HG03135 (cell line): ENCODE results near the gene ZNF630.
"Not testable (repeated sequence)": the region's sequence is repeated elsewhere in the genome, so short reads cannot be mapped to it uniquely, and the experiment has no call there.

Experiments used
- ATAC-seq: cut with Tn5 transposase; IDR thresholded peaks from one replicate; pipeline ENCODE4 v1.9.1; 2021; ENCODE audit warnings: mild to moderate bottlenecking, moderate library complexity; ENCODE audit not compliant: unreplicated experiment

ZNF630 gene

DNA sequence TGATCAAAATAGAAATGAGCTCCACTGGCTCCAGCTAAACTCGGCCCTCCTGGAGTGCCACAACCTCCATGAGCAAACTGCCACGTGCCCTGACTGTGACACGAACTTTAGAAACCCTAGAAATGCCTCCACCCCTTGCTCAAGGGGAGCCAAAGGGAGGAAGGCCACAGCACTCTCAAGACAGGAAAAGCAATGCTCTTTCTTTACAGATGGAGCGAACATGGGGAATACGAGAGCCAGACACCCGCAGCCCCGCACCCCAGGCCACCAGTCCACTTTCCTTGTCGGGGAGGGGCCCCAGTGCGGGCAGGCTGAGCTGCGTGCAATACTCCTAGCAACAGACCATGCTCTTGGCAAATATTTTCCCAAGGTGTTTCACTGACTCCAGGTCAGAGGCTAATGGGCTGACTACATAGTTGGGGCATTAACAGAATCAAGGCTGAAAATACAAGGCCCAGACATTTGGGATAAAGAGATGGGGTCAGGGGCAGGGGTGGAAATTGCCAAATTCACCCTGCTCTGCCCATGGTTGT lies 40.7 kb downstream of the ZNF630 start:
- ATAC-seq, result not testable (repeated sequence)

DNA sequence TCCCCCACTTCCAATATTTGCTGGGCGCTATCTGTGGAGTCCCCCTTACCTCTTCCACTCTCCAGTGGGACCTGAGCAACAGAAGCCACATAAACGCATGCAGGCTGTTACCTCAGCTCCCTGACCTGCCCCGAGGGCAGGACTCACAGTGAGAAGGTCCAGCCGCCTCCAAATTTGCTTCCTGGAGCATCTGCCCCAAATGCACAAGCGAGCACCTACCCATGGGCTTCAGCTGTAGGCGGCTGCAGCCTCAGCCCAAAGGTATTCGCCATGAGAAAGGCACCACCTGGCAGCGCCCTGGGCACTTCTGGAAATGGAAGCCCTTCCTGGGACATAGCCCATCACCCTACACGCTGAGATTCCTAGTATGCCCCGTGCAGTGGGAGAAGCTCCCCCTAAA lies 41.2 kb downstream of the ZNF630 start:
- no peak for ATAC-seq

DNA sequence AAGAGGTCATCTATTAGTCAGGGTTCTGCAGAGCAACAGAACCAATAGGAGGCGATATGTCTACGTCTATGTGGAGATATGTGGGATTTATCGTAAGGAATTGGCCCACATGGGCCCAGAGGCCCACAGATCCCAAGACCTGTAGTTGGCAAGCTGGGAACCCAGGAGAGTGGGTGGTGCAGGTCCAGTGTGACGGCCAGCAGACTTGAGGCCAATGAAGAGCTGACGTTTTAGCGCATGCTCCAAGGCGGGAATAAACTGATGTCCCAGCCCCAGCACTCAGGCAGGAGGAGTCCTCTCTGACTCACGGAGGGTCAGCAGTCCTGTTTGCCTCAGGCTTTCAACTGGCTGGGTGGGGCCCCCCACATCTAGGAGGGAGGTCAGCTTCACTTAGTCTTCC lies 43.3 kb downstream of the ZNF630 start:
- ATAC-seq, result no peak

DNA sequence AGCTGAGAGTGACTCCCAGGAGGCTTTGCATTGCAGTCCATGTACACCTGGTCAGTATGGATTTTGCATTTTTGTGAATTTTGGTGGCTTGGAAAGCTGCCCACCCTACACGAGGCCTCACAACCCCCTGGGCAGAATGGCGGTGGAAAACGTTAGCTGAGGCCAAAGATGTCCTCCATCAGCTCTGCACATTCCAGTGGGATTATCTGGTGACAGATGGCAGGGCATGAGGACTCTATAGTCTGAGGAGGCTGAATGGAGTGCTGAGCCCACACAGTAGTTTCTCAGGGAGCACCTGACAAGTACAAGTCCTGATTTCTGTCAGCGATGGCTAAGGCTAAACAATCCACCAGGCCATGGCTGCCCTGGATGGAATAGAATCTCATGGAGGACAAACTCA lies 43.9 kb downstream of the ZNF630 start:
- ATAC-seq, result not testable (repeated sequence)

DNA sequence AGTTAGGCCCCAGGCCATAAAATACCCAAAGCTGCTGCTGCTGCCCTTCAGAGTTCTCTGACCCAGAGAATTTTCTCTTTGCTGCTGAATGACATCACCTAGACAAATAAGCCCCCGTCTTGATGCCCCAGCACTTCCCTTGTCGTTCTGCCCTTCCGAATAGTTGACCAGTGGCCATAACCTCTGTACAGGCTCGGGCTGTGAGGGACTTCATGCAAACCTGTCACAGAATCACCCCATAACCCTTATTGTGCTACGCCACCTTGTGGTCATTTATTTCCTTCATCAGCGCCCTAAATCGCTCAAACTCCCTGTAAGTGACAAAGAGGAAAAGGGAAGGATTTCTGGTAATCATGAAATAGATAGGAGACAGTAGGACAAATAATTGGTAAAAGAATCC lies 45.9 kb downstream of the ZNF630 start:
- ATAC-seq, result no peak

DNA sequence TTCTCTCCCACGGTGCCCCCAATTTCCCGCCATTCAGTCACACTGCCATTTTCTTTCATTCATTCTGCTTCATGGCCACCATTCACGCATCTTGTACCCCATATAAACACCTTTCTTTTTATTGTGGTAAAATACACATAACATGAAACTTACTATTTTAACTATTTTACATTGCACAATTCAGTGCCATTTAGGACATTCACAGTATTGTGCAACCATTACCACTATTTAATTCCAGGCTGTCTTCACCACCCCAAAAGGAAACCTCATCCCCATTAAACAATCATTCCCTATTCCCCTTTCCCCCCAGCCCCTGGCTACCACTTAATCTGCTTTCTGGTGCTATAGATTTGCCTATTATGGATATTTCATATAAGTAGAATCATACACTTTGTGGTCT lies 48.7 kb downstream of the ZNF630 start:
- no peak for ATAC-seq

DNA sequence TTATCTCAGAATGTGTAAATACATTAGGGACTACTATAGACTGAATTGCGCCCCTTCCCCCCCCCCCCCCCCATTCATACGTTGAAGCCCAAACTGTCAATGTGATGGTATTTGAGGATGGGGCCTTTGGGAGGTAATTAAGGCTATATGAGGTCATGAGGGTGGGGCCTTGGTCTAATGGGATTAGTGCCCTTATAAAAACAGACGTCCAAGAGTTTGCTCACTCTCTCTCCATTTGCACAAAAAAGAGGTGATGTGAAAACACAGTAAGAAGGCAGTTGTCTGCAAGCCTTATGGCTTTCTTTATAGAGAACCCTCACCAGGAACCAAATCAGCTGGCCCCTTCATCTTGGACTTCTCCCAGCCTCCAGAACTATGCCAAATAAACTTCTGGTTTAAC lies 49.3 kb downstream of the ZNF630 start:
- no peak for ATAC-seq

DNA sequence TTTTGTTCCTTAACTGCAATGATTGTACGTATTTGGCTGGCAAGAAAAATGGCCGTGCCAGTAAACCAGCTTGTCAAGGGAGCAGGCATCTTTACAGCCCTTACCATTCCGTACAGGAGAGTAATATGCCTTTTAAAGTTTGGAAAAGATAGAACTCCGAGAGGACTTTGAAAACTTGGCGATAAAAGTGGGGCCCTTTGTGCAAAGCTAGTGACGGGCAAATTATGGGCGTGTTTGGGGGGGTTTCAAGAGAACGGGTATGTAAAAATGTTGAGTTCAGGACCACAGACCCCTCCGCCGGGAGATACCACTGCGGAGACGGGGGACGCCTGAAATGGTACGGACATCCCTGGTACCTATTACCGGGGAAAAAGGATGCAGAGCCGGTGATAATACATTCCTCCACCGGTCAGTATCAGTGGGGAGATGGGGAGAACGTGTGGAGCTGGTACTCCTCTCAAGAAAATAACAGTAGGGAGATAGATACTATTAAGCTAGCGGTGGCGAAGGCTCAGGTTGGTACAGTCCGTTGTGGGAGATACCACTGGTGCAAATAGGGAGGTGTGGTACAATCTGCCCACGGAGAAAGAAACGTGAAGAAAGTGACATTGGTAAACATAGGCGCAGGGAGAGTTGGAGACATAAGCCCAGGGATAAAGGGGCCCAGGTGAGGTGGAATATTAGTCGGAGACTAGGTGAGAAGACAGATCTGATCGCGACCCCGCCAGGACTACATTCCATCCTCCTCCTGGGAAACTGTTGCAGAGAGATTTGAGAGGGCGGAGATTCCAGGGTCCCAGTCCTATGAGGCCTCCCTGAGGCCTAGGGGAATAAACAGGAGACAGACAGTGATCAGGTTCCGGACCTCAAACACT lies 50.2 kb downstream of the ZNF630 start:
- ATAC-seq, result peak; percentile 61

DNA sequence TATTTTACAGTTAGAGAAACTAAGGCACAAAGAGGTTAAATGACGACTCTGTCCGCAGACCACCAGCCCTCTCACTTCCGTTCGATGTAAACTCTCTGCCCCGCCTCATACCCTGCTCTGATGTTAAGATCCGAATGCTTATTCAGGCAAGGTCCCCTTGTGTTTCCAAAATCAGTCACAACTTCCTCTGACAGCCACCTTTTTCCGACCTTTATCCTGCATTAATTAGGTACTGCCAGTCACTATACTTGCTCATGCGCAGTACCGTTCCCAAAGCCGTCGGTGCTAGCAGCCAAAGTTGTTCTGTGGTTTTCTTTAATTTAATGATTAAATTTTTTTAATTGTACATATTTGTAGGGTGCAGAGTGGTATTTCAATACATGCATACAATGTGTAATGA lies 51.0 kb downstream of the ZNF630 start:
- not testable (repeated sequence) for ATAC-seq

DNA sequence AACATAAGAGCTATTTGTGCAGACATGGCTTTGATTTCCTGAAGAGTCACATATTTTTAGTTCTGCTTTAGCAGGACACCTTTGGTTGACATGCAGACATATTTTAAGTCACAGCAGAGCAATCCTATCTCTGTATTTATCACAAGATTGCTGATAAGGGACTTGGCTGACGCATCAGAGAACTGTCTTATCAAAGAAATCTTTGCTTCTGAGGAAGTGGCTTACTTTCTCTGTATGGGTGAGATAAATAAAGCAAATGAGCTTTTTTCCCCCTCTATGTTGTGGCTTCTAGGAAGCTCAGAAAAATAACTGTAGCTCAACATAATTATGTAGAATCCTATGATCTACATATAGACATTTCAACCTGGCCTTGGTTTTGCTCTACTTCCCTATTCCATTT lies 51.5 kb downstream of the ZNF630 start:
- not testable (repeated sequence) for ATAC-seq

DNA sequence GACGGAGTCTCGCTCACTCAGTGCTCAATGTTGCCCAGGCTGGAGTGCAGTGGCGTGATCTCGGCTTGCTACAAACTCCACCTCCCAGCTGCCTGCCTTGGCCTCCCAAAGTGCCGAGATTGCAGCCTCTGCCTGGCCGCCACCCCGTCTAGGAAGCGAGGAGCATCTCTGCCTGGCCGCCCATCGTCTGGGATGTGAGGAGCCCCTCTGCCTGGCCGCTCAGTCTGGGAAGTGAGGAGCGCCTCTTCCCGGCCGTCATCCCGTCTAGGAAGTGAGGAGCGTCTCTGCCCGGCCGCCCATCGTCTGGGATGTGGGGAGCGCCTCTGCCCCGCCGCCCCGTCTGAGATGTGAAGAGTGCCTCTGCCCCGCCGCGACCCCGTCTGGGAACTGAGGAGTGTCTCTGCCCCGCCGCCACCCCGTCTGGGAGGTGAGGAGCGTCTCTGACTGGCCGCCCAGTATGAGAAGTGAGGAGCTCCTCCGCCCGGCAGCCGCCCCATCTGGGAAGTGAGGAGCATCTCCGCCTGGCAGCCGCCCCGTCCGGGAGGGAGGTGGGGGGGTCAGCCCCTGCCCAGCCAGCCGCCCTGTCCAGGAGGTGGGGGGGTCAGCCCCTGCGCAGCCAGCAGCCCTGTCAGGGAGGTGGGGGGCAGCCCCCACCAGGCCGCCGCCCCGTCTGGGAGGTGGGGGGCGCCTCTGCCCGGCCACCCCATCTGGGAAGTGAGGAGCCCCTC lies 54.7 kb downstream of the ZNF630 start:
- not testable (repeated sequence) for ATAC-seq

DNA sequence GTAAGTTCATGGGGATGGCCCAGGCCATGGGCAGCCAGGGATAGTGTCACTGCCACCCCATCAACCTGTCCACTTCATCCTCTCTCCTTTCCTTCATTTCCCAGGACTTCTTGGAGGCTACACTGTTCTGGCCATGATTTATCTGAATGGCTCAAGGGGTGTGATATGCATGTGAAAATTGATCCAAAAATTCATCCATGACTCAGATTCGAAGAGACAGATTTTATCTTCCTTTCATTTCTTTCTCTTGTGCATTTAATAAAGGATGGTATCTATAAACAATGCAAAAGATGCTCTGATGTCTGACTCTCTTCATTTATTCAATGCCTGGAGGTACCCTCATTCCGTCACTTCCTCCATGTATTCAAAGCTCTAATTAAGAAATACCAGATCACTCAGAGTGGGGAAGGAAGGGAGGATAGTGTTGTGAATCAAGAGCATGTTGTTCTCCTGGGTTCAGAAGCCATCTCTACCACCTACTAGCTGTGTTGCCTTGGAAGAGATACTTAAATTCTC lies 61.9 kb downstream of the ZNF630 start:
- not testable (repeated sequence) for ATAC-seq
